Measurements from ENCODE around the gene AQP12A. TPM values are rescaled to one million over a fixed set of nuclear protein-coding genes. Genes with fewer than 3 reads are reported as not detected.
"Not testable (repeated sequence)": the region's sequence is repeated elsewhere in the genome, so short reads cannot be mapped to it uniquely, and the experiment has no call there.

Gene AQP12A
- total RNA-seq, 2 donors from 2014 or later, result not detected

GRCh38 chr2:240650254-240650965 lies 41.3 kb upstream of the AQP12A start:
- 94% methylated on average over 13 of the region's 13 CpGs for WGBS
- intact Hi-C loops (cut with DNase I), result no loop called here
- DNase-seq (ENCODE audit: low spot score), result no peak
- Histone ChIP-seq H3K4me1 (replicated peaks) (no peaks in the 10 kb centered on the region), H3K27ac (no peak overlapping the region), H3K27me3 (replicated peaks; ENCODE audit: insufficient read depth) (peaks cover 2% of the 10 kb centered on the region), H3K4me3 (no peak overlapping the region), H3K9me3 (no peaks in the 10 kb centered on the region), H3K36me3 (no peaks in the 10 kb centered on the region)
- TF ChIP-seq POLR2A (IDR thresholded peaks at IDR 0.05), result no peak
- TF ChIP-seq POLR2AphosphoS5 (IDR thresholded peaks at IDR 0.05), result no peak
- TF ChIP-seq CTCF (IDR thresholded peaks at IDR 0.05), result no peak

GRCh38 chr2:240651185-240651584 lies 40.5 kb upstream of the AQP12A start:
- intact Hi-C loops (cut with DNase I), result no loop called here
- no peak overlapping the region for H3K4me3 ChIP-seq
- WGBS, result 47% methylated on average over 3 of the region's 3 CpGs
- no peaks in the 10 kb centered on the region for H3K9me3 ChIP-seq
- H3K27me3 ChIP-seq (replicated peaks; ENCODE audit: insufficient read depth), result peaks cover 2% of the 10 kb centered on the region
- H3K27ac ChIP-seq, result no peak overlapping the region
- TF ChIP-seq POLR2A (IDR thresholded peaks at IDR 0.05), result no peak
- TF ChIP-seq POLR2AphosphoS5 (IDR thresholded peaks at IDR 0.05), result no peak
- TF ChIP-seq CTCF (IDR thresholded peaks at IDR 0.05), result no peak
- H3K4me1 ChIP-seq (replicated peaks), result no peaks in the 10 kb centered on the region
- DNase-seq (ENCODE audit: low spot score), result no peak
- H3K36me3 ChIP-seq, result no peaks in the 10 kb centered on the region

GRCh38 chr2:240655931-240656886 lies 35.5 kb upstream of the AQP12A start:
- H3K27me3 ChIP-seq (replicated peaks; ENCODE audit: insufficient read depth), result no peaks in the 10 kb centered on the region
- no peak overlapping the region for H3K27ac ChIP-seq
- WGBS, result 69% methylated on average over 10 of the region's 10 CpGs
- H3K4me1 ChIP-seq (replicated peaks), result no peaks in the 10 kb centered on the region
- H3K36me3 ChIP-seq, result no peaks in the 10 kb centered on the region
- no peak for DNase-seq (ENCODE audit: low spot score)
- intact Hi-C loops (cut with DNase I), result no loop called here
- H3K9me3 ChIP-seq, result no peaks in the 10 kb centered on the region
- no peak for TF ChIP-seq POLR2AphosphoS5 (IDR thresholded peaks at IDR 0.05)
- TF ChIP-seq CTCF (IDR thresholded peaks at IDR 0.05), result no peak
- no peak for TF ChIP-seq POLR2A (IDR thresholded peaks at IDR 0.05)
- H3K4me3 ChIP-seq, result no peak overlapping the region

GRCh38 chr2:240659883-240660282 lies 31.8 kb upstream of the AQP12A start:
- H3K27ac ChIP-seq; intact Hi-C loops (cut with DNase I); DNase-seq (ENCODE audit: low spot score); H3K9me3 ChIP-seq; H3K4me3 ChIP-seq; H3K4me1 ChIP-seq (replicated peaks); H3K36me3 ChIP-seq; H3K27me3 ChIP-seq (replicated peaks; ENCODE audit: insufficient read depth): not testable (repeated sequence)
- 83% methylated on average over 7 of the region's 7 CpGs for WGBS

GRCh38 chr2:240662681-240663080 lies 29.0 kb upstream of the AQP12A start:
- Histone ChIP-seq H3K4me1 (replicated peaks) (no peaks in the 10 kb centered on the region), H3K4me3 (no peak overlapping the region), H3K27me3 (replicated peaks; ENCODE audit: insufficient read depth) (no peaks in the 10 kb centered on the region), H3K36me3 (no peaks in the 10 kb centered on the region), H3K27ac (no peak overlapping the region), H3K9me3 (no peaks in the 10 kb centered on the region)
- intact Hi-C loops (cut with DNase I), result no loop called here
- WGBS, result 90% methylated on average over 3 of the region's 3 CpGs
- TF ChIP-seq POLR2AphosphoS5 (IDR thresholded peaks at IDR 0.05) (no peak), CTCF (IDR thresholded peaks at IDR 0.05) (no peak), POLR2A (IDR thresholded peaks at IDR 0.05) (no peak)
- DNase-seq (ENCODE audit: low spot score), result no peak

Data from prostate gland (tissue), 2 donors.